H4 (cell line): ENCODE data around the gene GNB1L. TPM values are rescaled to one million over a fixed set of nuclear protein-coding genes. Genes with fewer than 3 reads are reported as not detected.

Experiments used
- DNase-seq: peaks from one replicate; pipeline ENCODE4 v3.0.0-alpha.2; 2015; ENCODE audit warnings: low spot score
- total RNA-seq: library from RNA; depleted of rRNA; stranded (reverse); fragments of >200 nt; shearing (Covaris generic); gene quantifications from 2 replicates; pipeline ENCODE4 v1.2.3, GENCODE V29; 2014; rRNA removed

GNB1L gene
- total RNA-seq, 1 experiment from 2014 or later, result 5.7 TPM

GRCh38 chr22:19735665-19736510 is 118.8 kb downstream of the GNB1L start:
- DNase-seq, result no peak

- DNase-seq, result no peak
Observed at GRCh38 chr22:19734837-19735382, 119.8 kb downstream of the GNB1L start.

- DNase-seq, result no peak
Observed at GRCh38 chr22:19734163-19734562, 120.5 kb downstream of the GNB1L start.

- no peak for DNase-seq
Observed at GRCh38 chr22:19733755-19734154, 120.9 kb downstream of the GNB1L start.

Other genes with a start within 250 kb of the GNB1L start
- gene SEPTIN5, start 140.4 kb downstream of the GNB1L start, total RNA-seq, result 10.9 and 15.8 TPM in 2 replicates
- gene GP1BB, start 131.3 kb downstream of the GNB1L start, total RNA-seq, result 0.06 and 1.3 TPM in 2 replicates
- gene TBX1, start 94.1 kb downstream of the GNB1L start, total RNA-seq, result not detected in 2 replicates
- gene RTL10, start within 50 bp of the GNB1L start, total RNA-seq, result 2.3 and 2.6 TPM in 2 replicates
- 111 and 112 TPM in 2 replicates for gene COMT, start 86.9 kb upstream of the GNB1L start, total RNA-seq
- gene TXNRD2, start 86.9 kb upstream of the GNB1L start, total RNA-seq, result 7.5 and 9.1 TPM in 2 replicates
- gene ARVCF, start 161.9 kb upstream of the GNB1L start, total RNA-seq, result 0.58 and 1.8 TPM in 2 replicates
- 20.6 and 29.3 TPM in 2 replicates for gene TANGO2, start 166.2 kb upstream of the GNB1L start, total RNA-seq
- gene DGCR8, start 225.4 kb upstream of the GNB1L start, total RNA-seq, result 9.2 and 11.4 TPM in 2 replicates